ENCODE measurements around the gene HPX. TPM values are rescaled to one million over a fixed set of nuclear protein-coding genes. Genes with fewer than 3 reads are reported as not detected.

Gene HPX
- total RNA-seq, 2 experiments from 2014 or later: 0.18 TPM; not detected in 1

DNA sequence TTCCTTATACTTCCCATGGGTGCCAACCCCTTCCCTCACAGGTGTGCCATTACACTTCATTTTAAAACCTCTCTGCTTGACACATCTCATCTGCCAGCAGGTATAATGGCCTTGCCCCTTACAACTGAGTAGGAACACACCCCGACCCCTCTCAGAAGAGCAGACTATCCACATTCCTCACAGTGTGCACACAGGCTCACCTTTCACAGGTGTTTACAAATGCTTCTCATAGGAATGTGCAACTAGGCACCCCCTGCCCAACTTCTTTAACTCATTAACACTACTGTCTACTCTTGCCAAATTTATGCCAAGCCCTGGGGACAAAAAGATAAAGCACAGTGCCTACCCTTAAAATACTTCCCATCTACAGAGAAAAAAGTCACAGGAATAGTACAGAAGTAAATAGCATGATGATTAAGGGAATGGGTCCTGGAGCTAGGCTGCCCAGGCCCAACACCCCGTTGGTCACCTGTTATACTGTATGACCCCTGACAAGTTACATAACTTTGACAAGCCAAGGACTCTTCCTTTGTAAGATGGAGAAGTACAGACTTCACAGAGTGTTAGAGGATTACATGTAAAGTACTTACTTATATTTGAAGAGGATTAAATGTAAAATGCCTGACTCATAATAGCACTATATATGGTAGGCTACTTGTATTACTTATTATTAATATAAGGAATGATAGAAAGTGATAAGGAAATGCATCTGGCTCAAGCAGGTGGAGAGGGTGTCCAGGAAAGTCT lies 17.7 kb upstream of the HPX start:
- POLR2A ChIA-PET: interaction anchor here (0.8 kb wide), 1 partner anchor 16 kb away, joined by 3 read pairs; no protein-coding TSS in a partner anchor
- no peak overlapping the region for H3K27ac Mint-ChIP-seq

DNA sequence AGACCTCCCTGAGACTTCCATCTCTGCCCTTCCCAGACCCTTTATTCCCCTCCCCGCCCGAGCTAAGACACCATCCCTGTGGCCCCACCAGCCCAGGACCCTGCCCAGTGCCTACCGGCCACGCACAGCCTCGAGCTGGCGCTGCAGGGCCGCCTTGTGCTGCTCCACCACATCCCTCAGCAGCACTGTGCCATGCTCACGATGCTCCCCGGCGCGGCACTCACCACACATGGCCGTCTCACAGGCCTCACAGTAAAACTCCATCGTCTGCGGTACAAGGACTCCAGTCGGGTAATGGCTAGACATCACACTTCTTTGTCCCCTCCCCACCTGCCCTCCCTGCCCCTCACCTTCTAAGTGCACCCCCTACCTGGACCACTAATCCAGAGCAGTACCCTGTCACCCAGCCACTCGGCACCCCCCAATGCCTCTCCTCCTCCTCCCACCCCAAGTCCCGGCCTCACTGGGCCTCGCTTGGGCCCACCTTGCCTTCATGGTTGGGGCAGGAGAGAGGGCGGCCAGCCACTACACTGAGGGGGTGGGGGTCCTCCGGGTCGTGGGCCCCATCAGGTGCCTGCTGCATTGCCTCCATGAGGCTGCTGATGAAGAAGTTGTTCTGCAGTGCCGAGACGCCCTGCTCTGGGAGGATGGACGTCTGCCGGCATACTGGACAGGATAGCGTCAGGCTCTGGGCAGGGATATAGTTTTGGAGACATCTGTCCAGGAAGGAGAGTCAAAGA lies 17.0 kb upstream of the HPX start:
- no peak for DNase-seq
- Mint-ChIP-seq H3K36me3 (ENCODE audit: low read depth) (no peaks in the 10 kb centered on the region), H3K4me1 (no peaks in the 10 kb centered on the region), H3K4me3 (no peak overlapping the region), H3K27ac (no peak overlapping the region), H3K9me3 (no peaks in the 10 kb centered on the region), H3K27me3 (no peaks in the 10 kb centered on the region)
- POLR2A ChIA-PET: no interaction called here
- CTCF ChIA-PET: interaction anchor here (6.0 kb wide), 1 partner anchor 14 kb away, joined by 36 read pairs; no protein-coding TSS in a partner anchor

More for the DNA sequence above, 17.7 kb upstream of the HPX start:
- Mint-ChIP-seq H3K4me3 (no peak overlapping the region), H3K9me3 (no peaks in the 10 kb centered on the region), H3K36me3 (ENCODE audit: low read depth) (no peaks in the 10 kb centered on the region), H3K4me1 (no peaks in the 10 kb centered on the region), H3K27me3 (no peaks in the 10 kb centered on the region)
- CTCF ChIA-PET: interaction anchor here (2.0 kb wide), 1 partner anchor 15 kb away, joined by 10 read pairs; no protein-coding TSS in a partner anchor
- no peak for DNase-seq

DNA sequence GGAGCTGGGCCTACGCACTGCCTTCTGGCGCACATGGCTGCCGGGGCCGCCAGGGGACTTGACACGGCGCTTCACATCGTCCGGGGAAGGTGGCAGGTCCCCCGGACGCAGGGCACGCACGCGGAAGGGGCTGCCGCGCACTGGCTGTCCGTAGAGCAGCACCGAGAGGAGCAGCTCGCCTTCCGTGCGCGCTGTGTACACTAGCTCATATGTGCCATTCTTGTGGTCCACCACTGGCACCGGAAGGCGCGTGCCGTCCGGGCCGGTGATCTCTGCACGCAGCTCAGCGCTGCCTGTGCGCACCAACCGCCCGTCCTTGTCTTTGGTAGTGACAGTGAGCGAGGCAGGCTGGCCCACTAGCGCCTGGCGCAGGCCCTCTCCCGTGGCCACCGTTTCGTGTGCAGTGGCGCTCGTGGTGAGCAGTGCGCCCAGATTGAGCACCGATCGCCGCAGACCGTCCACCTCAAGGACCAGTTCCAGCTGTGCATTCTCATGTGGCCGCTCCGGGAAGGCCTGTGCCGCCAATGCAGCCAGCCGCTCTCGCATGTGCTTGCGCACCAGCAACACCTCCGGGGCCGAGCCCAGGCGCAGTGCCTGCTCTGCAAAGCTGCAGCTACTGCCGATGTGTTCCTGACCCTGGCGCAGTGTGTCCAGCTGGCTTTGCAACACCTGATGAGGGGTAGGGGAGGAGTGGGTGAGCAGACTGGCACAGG lies 15.7 kb upstream of the HPX start:
- Mint-ChIP-seq H3K4me3 (no peak overlapping the region), H3K4me1 (no peaks in the 10 kb centered on the region), H3K27ac (no peak overlapping the region), H3K36me3 (ENCODE audit: low read depth) (no peaks in the 10 kb centered on the region), H3K27me3 (no peaks in the 10 kb centered on the region), H3K9me3 (no peaks in the 10 kb centered on the region)
- CTCF ChIA-PET: interaction anchor here (6.0 kb wide), 1 partner anchor 13 kb away, joined by 36 read pairs; no protein-coding TSS in a partner anchor
- DNase-seq: no peak
- POLR2A ChIA-PET: no interaction called here

DNA sequence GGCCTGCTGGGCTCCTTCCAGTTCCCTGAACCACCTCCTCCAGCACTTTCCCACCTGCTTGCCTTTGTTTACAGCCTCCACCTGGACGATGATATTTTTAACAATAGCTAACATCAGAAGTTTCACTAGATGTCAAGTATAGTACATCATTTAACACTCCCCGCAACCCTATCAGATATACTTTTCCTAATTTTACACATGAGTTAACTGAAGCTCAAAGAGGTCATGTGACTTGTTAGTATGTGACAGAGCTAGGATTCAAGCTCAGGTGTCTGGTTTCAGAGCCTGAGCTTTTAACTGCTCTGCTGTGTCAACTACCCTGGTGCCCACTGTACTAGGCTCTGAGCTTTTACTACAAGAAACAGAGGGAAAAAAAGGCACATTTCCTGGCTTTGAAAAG lies 14.3 kb upstream of the HPX start:
- ChIA-PET CTCF (interaction anchor here (1.3 to 6.0 kb wide), 2 partner anchors 12 to 76 kb away, joined by 4 to 36 read pairs; no protein-coding TSS in a partner anchor), POLR2A (no interaction called here)
- Mint-ChIP-seq H3K36me3 (ENCODE audit: low read depth) (no peaks in the 10 kb centered on the region), H3K27ac (no peak overlapping the region), H3K27me3 (no peaks in the 10 kb centered on the region), H3K9me3 (no peaks in the 10 kb centered on the region), H3K4me1 (no peaks in the 10 kb centered on the region), H3K4me3 (no peak overlapping the region)
- DNase-seq: no peak

DNA sequence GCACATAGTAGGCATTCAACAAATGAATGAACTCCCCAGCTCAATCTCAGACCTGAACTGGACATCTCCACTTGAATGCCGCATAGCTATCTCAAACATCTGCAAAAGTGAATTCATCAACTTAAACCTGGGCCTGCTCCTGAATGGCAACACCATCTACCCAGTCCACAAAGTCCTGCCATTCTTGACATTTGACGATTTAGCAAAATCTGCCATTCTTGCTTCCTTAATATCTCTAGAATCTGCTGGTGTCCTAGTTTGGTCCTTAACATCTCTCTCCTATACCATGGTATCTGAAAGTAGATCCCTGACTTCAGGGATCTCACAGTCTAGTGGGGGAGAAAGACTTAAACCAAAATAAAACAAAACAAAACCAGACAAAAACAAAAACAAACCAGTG lies 12.4 kb upstream of the HPX start:
- CTCF ChIA-PET: interaction anchor here (1.3 to 6.0 kb wide), 2 partner anchors 10 to 74 kb away, joined by 6 to 36 read pairs; no protein-coding TSS in a partner anchor

DNA sequence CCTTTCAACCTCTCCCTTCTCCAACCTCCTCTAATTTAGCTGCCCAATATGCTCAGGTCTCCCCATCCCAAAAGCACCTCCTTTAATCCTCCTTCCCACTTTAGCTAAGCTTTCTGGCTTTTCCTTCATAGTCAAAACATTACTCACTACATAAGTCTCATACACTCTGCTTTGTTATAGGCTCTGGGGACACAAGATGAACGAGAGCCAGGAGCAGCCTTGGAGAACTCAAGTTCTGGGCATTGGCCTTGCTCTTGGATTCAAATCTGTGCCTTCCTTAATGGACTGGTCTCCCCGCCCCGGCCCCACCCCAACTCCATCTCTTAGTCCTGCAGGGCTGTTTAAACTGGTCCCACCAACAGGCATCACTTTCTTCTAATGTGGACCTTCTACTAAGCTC lies 11.4 kb upstream of the HPX start:
- no peaks in the 10 kb centered on the region for H3K27me3 Mint-ChIP-seq
- H3K9me3 Mint-ChIP-seq: no peaks in the 10 kb centered on the region
- no peaks in the 10 kb centered on the region for H3K4me1 Mint-ChIP-seq
- ChIA-PET POLR2A (interaction anchor here (1.7 kb wide), 1 partner anchor 73 kb away, joined by 5 read pairs; no protein-coding TSS in a partner anchor), CTCF (interaction anchor here (0.9 to 6.0 kb wide), 3 partner anchors 9 to 73 kb away, joined by 3 to 36 read pairs (median 6); no protein-coding TSS in a partner anchor)
- no peak overlapping the region for H3K27ac Mint-ChIP-seq
- no peaks in the 10 kb centered on the region for H3K36me3 Mint-ChIP-seq (ENCODE audit: low read depth)
- DNase-seq: no peak
- H3K4me3 Mint-ChIP-seq: no peak overlapping the region

More for the DNA sequence above, 12.4 kb upstream of the HPX start:
- no peak overlapping the region for H3K27ac Mint-ChIP-seq
- POLR2A ChIA-PET: interaction anchor here (1.7 kb wide), 1 partner anchor 74 kb away, joined by 5 read pairs; no protein-coding TSS in a partner anchor
- H3K36me3 Mint-ChIP-seq (ENCODE audit: low read depth): no peaks in the 10 kb centered on the region
- no peaks in the 10 kb centered on the region for H3K9me3 Mint-ChIP-seq
- no peaks in the 10 kb centered on the region for H3K4me1 Mint-ChIP-seq
- no peaks in the 10 kb centered on the region for H3K27me3 Mint-ChIP-seq
- no peak for DNase-seq
- no peak overlapping the region for H3K4me3 Mint-ChIP-seq

DNA sequence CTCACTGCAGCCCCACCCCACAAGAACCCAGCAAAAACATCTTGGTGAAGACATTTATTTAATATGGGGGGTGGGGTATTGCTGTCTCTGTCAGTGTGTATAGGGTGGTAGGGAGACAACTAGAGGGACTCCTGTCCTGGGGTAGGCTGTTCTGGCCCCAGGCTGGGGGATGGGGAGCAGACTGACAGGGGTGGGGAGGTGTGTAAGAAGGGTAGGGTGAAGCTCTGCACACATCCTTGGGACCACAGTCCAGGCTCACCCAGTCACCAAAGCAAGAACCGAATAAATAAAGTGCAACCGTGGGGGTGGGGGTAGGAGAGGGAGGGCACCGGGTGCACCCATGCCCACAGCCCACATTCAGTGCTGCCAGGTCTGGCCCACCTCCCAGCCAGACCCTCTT lies 7.8 kb upstream of the HPX start:
- Mint-ChIP-seq H3K4me1 (no peaks in the 10 kb centered on the region), H3K4me3 (no peak overlapping the region), H3K9me3 (no peaks in the 10 kb centered on the region), H3K27me3 (peaks cover 3% of the 10 kb centered on the region), H3K27ac (no peak overlapping the region), H3K36me3 (ENCODE audit: low read depth) (no peaks in the 10 kb centered on the region)
- CTCF ChIA-PET: interaction anchor here (1.2 to 3.4 kb wide), 2 partner anchors 18 to 70 kb away, joined by 3 to 40 read pairs; no protein-coding TSS in a partner anchor
- DNase-seq: no peak
- POLR2A ChIA-PET: no interaction called here

DNA sequence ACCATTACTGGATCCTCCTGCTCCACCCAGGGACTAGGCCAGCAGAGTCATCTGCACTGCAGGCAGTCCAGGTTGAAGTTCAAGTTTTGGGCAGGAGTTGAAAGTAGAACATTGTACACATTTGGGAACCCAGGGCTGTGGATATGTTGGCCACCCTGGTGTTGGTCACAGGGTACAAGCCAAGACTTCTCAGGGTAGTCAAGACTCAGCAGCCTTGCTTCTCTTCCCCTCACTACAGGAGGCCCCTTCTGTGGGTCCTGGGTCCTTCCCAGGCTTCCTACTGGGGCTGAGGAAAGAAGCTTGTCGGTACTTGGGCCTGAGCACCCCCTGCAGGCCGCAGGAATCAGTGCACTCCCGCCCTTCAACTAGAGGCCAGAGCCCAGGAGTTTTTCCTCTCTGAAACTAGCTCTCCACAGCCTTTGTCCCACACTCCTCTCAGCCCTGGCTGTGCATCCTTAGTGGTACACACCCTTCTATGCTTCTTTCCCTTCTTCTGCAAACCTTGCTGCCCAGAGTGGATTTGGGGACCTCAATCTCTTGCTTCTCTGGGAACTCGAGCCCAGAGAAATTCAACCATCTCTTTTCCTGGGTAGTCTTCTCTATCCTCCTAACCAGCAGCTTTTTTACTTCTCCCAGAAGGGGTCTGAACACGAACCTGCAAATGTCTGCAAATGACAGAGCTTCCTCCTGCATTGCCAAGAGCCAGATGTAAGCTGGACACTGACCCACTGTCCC lies 2.6 kb upstream of the HPX start:
- H3K4me3 Mint-ChIP-seq: no peak overlapping the region
- ChIA-PET POLR2A (interaction anchor here (0.6 to 3.6 kb wide), 7 partner anchors 24 to 92 kb away, joined by 3 to 33 read pairs (median 4); partner anchors contain the start of genes APBB1 and SMPD1), CTCF (interaction anchor here (0.6 to 10.3 kb wide), 36 partner anchors 9 to 302 kb away, joined by 3 to 510 read pairs (median 6); partner anchors contain the start of genes APBB1, ARFIP2, MRPL17 and SMPD1)
- H3K27me3 Mint-ChIP-seq: peaks cover 3% of the 10 kb centered on the region
- H3K9me3 Mint-ChIP-seq: no peaks in the 10 kb centered on the region
- no peaks in the 10 kb centered on the region for H3K36me3 Mint-ChIP-seq (ENCODE audit: low read depth)
- peak; percentile 62 for DNase-seq
- H3K4me1 Mint-ChIP-seq: no peaks in the 10 kb centered on the region
- no peak overlapping the region for H3K27ac Mint-ChIP-seq

DNA sequence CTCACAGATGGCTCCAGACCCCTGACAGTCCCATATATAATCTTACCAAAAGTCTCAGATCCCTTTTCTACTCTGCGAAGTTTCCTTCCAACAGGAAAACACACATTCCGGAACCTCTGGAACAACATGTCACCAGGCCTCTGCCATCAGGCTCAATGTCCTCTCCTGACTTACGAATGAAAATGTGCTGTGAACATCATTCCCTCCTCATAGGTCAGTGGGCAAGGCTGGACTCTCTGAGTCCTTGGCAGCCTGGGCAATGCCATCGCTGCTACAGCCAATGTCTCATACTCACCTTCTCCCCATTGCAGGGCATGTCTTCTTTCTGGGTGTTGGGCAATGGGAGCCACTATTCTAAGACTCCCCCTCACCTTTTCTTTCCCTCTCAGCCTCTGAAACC lies 1.7 kb upstream of the HPX start:
- no peak overlapping the region for H3K4me3 Mint-ChIP-seq
- no peak overlapping the region for H3K27ac Mint-ChIP-seq
- no peak for DNase-seq
- no peaks in the 10 kb centered on the region for H3K9me3 Mint-ChIP-seq
- CTCF ChIA-PET: interaction anchor here (0.8 to 10.3 kb wide), 12 partner anchors 12 to 176 kb away, joined by 3 to 510 read pairs (median 15); partner anchors contain the start of genes APBB1, ARFIP2 and TIMM10B
- POLR2A ChIA-PET: no interaction called here
- H3K36me3 Mint-ChIP-seq (ENCODE audit: low read depth): no peaks in the 10 kb centered on the region
- H3K27me3 Mint-ChIP-seq: peaks cover 3% of the 10 kb centered on the region
- H3K4me1 Mint-ChIP-seq: no peaks in the 10 kb centered on the region

DNA sequence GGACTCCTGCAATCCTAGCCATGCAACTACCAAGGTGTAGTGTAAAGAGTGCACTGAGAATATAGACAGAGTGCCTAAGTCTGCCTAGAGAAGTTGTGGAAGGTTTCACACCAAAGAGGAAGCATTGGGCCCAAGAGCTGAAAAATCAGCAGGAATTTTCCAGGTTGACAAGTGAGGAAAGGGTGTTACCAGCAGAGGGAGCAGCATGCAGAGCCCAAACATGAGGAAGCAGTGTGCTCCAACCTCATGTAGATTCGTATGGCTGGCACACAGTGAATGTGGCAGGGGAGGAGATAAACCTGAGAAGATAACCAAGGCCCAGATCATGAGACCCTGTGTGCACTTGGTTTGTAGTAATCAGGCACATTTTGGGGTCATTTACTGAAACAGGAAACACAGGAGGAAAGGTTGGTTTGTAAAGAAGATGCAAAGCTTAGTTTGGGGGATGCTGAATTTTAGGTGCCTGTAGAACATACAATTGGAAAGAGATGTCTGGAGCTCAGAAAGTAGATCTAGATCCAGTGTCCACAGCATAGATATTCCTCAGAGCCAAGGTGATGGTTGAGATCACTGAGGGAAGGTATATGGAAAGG lies 1.7 kb downstream of the HPX start:
- H3K36me3 Mint-ChIP-seq (ENCODE audit: low read depth): no peaks in the 10 kb centered on the region
- H3K27ac Mint-ChIP-seq: no peak overlapping the region
- ChIA-PET CTCF (interaction anchor here (1.0 to 10.3 kb wide), 9 partner anchors 8 to 66 kb away, joined by 3 to 510 read pairs (median 5); partner anchors contain the start of genes APBB1, ARFIP2, SMPD1 and TIMM10B), POLR2A (interaction anchor here (0.9 to 2.6 kb wide), 6 partner anchors 20 to 60 kb away, joined by 3 to 14 read pairs (median 5); partner anchors contain the start of genes ARFIP2, SMPD1 and TIMM10B)
- no peaks in the 10 kb centered on the region for H3K9me3 Mint-ChIP-seq
- peak; percentile 32 for DNase-seq
- H3K27me3 Mint-ChIP-seq: no peaks in the 10 kb centered on the region
- peaks cover 4% of the 10 kb centered on the region for H3K4me1 Mint-ChIP-seq
- no peak overlapping the region for H3K4me3 Mint-ChIP-seq

DNA sequence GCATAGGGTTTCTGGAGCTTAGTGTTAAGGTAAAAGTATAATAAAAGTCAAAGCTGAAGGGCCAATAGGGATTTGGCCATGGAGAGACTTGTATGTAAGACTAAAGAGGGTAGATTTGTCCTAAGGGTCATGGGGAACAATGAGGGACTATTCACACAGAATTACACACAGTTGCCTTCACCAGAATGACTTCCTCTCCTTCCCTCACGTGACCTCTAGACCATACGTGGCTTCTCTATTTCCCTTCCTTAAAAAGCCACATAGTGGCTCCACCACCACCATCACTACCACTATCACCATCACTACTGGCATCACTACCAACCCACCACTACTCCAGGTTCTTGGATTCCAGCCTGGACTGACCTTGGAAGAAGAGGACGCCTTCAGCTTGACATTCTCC lies 2.8 kb downstream of the HPX start:
- ChIA-PET POLR2A (interaction anchor here (0.8 to 2.6 kb wide), 10 partner anchors 19 to 118 kb away, joined by 3 to 14 read pairs (median 4); partner anchors contain the start of genes APBB1, CAVIN3, SMPD1 and TIMM10B), CTCF (interaction anchor here (0.7 to 10.3 kb wide), 12 partner anchors 9 to 174 kb away, joined by 3 to 510 read pairs (median 4); partner anchors contain the start of genes APBB1, ARFIP2, SMPD1 and TAF10)
- Mint-ChIP-seq H3K36me3 (ENCODE audit: low read depth) (no peaks in the 10 kb centered on the region), H3K27ac (no peak overlapping the region), H3K27me3 (no peaks in the 10 kb centered on the region), H3K4me3 (no peak overlapping the region), H3K9me3 (no peaks in the 10 kb centered on the region), H3K4me1 (peaks cover 4% of the 10 kb centered on the region)
- peak; percentile 43 for DNase-seq

All from activated CD4-positive, alpha-beta memory T cell treated with anti-CD3 and anti-CD28 coated beads, Interleukin-2, amount 10 ng/mL, durations not matched to agents 7 days and 5 days (primary cell).